ENCODE measurements around the gene ACTR1A. TPM values are rescaled to one million over a fixed set of nuclear protein-coding genes. Genes with fewer than 3 reads are reported as not detected.

Gene ACTR1A
- total RNA-seq, 2 experiments from 2014 or later, result 55.5 to 68.3 TPM

GRCh38 chr10:102499356-102499755, 3.2 kb downstream of the ACTR1A start:
- BruUV-seq (replicated peaks), result no TSS peak
- no peaks in the 10 kb centered on the region for H3K9me3 ChIP-seq (ENCODE audit: low read length)
- H3K4me1 ChIP-seq (ENCODE audit: insufficient read depth, low read length, poor library complexity, severe bottlenecking), result peaks cover 9% of the 10 kb centered on the region
- H3K36me3 ChIP-seq (ENCODE audit: insufficient read depth, low read length), result peaks cover 22% of the 10 kb centered on the region
- CTCF ChIA-PET (ENCODE audit: unreplicated experiment), result no interaction called here
- no peaks in the 10 kb centered on the region for H3K9me2 ChIP-seq (ENCODE audit: insufficient read depth, low read length)
- H3K4me2 ChIP-seq (ENCODE audit: low read length), result no peak overlapping the region
- no peak for DNase-seq (ENCODE audit: low spot score)
- H3K4me3 ChIP-seq (ENCODE audit: low read depth, low read length, poor library complexity, severe bottlenecking), result no peak overlapping the region
- POLR2A ChIA-PET, result interaction anchor here (0.6 to 0.9 kb wide), 3 partner anchors 25 to 64 kb away, joined by 3 to 4 read pairs (median 3); no protein-coding TSS in a partner anchor
- H4K20me1 ChIP-seq (ENCODE audit: insufficient read depth, low read length), result no peaks in the 10 kb centered on the region
- no peak overlapping the region for H2AFZ ChIP-seq (ENCODE audit: low read length)
- no peak for TF ChIP-seq EZH2phosphoT487 (IDR thresholded peaks at IDR 0.05; ENCODE audit: borderline replicate concordance, low read depth, low read length)
- no peak for TF ChIP-seq CTCF (conservative IDR thresholded peaks at IDR 0.05; ENCODE audit: low read length)
- intact Hi-C loops (cut with micrococcal nuclease; ENCODE audit: unreplicated experiment), result no loop called here
- H3K79me2 ChIP-seq (ENCODE audit: insufficient read depth, low read depth, low read length), result peaks cover 72% of the 10 kb centered on the region
- no peak overlapping the region for H3K27ac ChIP-seq (ENCODE audit: low read depth, low read length, poor library complexity, severe bottlenecking)

- peaks cover 85% of the 10 kb centered on the region for H3K79me2 ChIP-seq (ENCODE audit: insufficient read depth, low read depth, low read length)
- ChIA-PET POLR2A (interaction anchor here (1.0 to 2.3 kb wide), 2 partner anchors 14 to 22 kb away, joined by 5 to 7 read pairs; no protein-coding TSS in a partner anchor), CTCF (ENCODE audit: unreplicated experiment) (no interaction called here)
- no peak for DNase-seq (ENCODE audit: low spot score)
- H3K27ac ChIP-seq (ENCODE audit: low read depth, low read length, poor library complexity, severe bottlenecking), result no peak overlapping the region
- H3K36me3 ChIP-seq (ENCODE audit: insufficient read depth, low read length), result peaks cover 35% of the 10 kb centered on the region
- H3K9me3 ChIP-seq (ENCODE audit: low read length), result no peaks in the 10 kb centered on the region
- no peaks in the 10 kb centered on the region for H3K9me2 ChIP-seq (ENCODE audit: insufficient read depth, low read length)
- intact Hi-C loops (cut with micrococcal nuclease; ENCODE audit: unreplicated experiment), result no loop called here
- H3K4me3 ChIP-seq (ENCODE audit: low read depth, low read length, poor library complexity, severe bottlenecking), result no peak overlapping the region
- no peak overlapping the region for H3K4me2 ChIP-seq (ENCODE audit: low read length)
- no peak overlapping the region for H2AFZ ChIP-seq (ENCODE audit: low read length)
- BruUV-seq (replicated peaks), result no TSS peak
- peaks cover 4% of the 10 kb centered on the region for H3K4me1 ChIP-seq (ENCODE audit: insufficient read depth, low read length, poor library complexity, severe bottlenecking)
- H4K20me1 ChIP-seq (ENCODE audit: insufficient read depth, low read length), result no peaks in the 10 kb centered on the region
- TF ChIP-seq CTCF (conservative IDR thresholded peaks at IDR 0.05; ENCODE audit: low read length) (no peak), EZH2phosphoT487 (IDR thresholded peaks at IDR 0.05; ENCODE audit: borderline replicate concordance, low read depth, low read length) (no peak)
Measured at GRCh38 chr10:102497545-102497944, 5.0 kb downstream of the ACTR1A start.

GRCh38 chr10:102493771-102494170, 8.7 kb downstream of the ACTR1A start:
- Histone ChIP-seq H3K9me2 (ENCODE audit: insufficient read depth, low read length) (no peaks in the 10 kb centered on the region), H2AFZ (ENCODE audit: low read length) (no peak overlapping the region), H3K4me1 (ENCODE audit: insufficient read depth, low read length, poor library complexity, severe bottlenecking) (no peaks in the 10 kb centered on the region), H4K20me1 (ENCODE audit: insufficient read depth, low read length) (no peaks in the 10 kb centered on the region), H3K27ac (ENCODE audit: low read depth, low read length, poor library complexity, severe bottlenecking) (no peak overlapping the region), H3K4me3 (ENCODE audit: low read depth, low read length, poor library complexity, severe bottlenecking) (no peak overlapping the region), H3K9me3 (ENCODE audit: low read length) (no peaks in the 10 kb centered on the region), H3K36me3 (ENCODE audit: insufficient read depth, low read length) (peaks cover 43% of the 10 kb centered on the region), H3K79me2 (ENCODE audit: insufficient read depth, low read depth, low read length) (peaks cover 64% of the 10 kb centered on the region), H3K4me2 (ENCODE audit: low read length) (no peak overlapping the region)
- TF ChIP-seq EZH2phosphoT487 (IDR thresholded peaks at IDR 0.05; ENCODE audit: borderline replicate concordance, low read depth, low read length), result no peak
- no peak for TF ChIP-seq CTCF (conservative IDR thresholded peaks at IDR 0.05; ENCODE audit: low read length)
- intact Hi-C loops (cut with micrococcal nuclease; ENCODE audit: unreplicated experiment), result no loop called here
- CTCF ChIA-PET (ENCODE audit: unreplicated experiment), result no interaction called here
- DNase-seq (ENCODE audit: low spot score), result no peak
- POLR2A ChIA-PET, result no interaction called here
- BruUV-seq (replicated peaks), result no TSS peak
